ENCODE results near the gene PIAS1.

GRCh38 chr15:68028137-68028887, 25.8 kb upstream of the PIAS1 start:
- TF ChIP-seq POLR2A (IDR thresholded peaks at IDR 0.05): no peak
- TF ChIP-seq CTCF (IDR thresholded peaks at IDR 0.05): no peak

Data from body of pancreas (tissue), 4 donors.